HepG2 (cell line): ENCODE data around the gene RTF1. TPM values are rescaled to one million over a fixed set of nuclear protein-coding genes. Genes with fewer than 3 reads are reported as not detected.

Experiments used
- DZIP1 ChIP-seq: sonication (generic); formaldehyde crosslinking; IDR thresholded peaks from 2 replicates; pipeline ENCODE4 v1.5.0; 2020; ENCODE audit warnings: mild to moderate bottlenecking, missing genetic modification reagents
- EED ChIP-seq: sonication (generic); formaldehyde crosslinking; IDR thresholded peaks from 2 replicates; pipeline ENCODE4 v1.5.0; 2020; ENCODE audit warnings: mild to moderate bottlenecking, missing genetic modification reagents
- ETV6 ChIP-seq: sonication (generic); formaldehyde crosslinking; conservative IDR thresholded peaks from 2 replicates; pipeline ENCODE4 v1.4.0; 2020; ENCODE audit warnings: missing genetic modification reagents
- HDAC1 ChIP-seq: sonication (generic); formaldehyde crosslinking; IDR thresholded peaks from 2 replicates; pipeline ENCODE4 v1.5.1; 2020; ENCODE audit warnings: mild to moderate bottlenecking, missing genetic modification reagents
- HINFP ChIP-seq: sonication (generic); formaldehyde crosslinking; IDR thresholded peaks from 2 replicates; pipeline ENCODE4 v1.4.0; 2020; ENCODE audit warnings: low read depth, mild to moderate bottlenecking, missing genetic modification reagents
- HIVEP1 ChIP-seq: sonication (generic); formaldehyde crosslinking; IDR thresholded peaks from 2 replicates; pipeline ENCODE4 v1.4.0; 2020; ENCODE audit warnings: mild to moderate bottlenecking, missing genetic modification reagents
- HMG20A ChIP-seq: IDR thresholded peaks from 2 replicates; pipeline ENCODE4 v1.6.1; 2016; ENCODE audit warnings: borderline replicate concordance
- HNRNPL ChIP-seq: fragments of 200-400 bp; formaldehyde crosslinking; IDR thresholded peaks from 2 replicates; pipeline ENCODE4 v1.6.1; 2017; ENCODE audit warnings: mild to moderate bottlenecking, low read depth, low read length
- KMT2A ChIP-seq: sonication (generic); formaldehyde crosslinking; IDR thresholded peaks from 2 replicates; pipeline ENCODE4 v1.4.0; 2020; ENCODE audit warnings: missing genetic modification reagents
- MED1 ChIP-seq: sonication (generic); formaldehyde crosslinking; IDR thresholded peaks from 2 replicates; pipeline ENCODE4 v1.4.0; 2020; ENCODE audit warnings: missing genetic modification reagents
- PAX8 ChIP-seq: sonication (generic); formaldehyde crosslinking; IDR thresholded peaks from 2 replicates; pipeline ENCODE4 v1.8.0; 2022; ENCODE audit warnings: mild to moderate bottlenecking, missing genetic modification reagents, borderline replicate concordance
- PHF5A ChIP-seq: IDR thresholded peaks from one replicate; pipeline ENCODE4 v1.6.1; 2018; ENCODE audit warnings: low read depth, missing genetic modification reagents; ENCODE audit not compliant: unreplicated experiment
- PHF8 ChIP-seq: sonication (generic); formaldehyde crosslinking; IDR thresholded peaks from 2 replicates; pipeline ENCODE4 v1.5.0; 2020; ENCODE audit warnings: missing genetic modification reagents
- STAG1 ChIP-seq: sonication (generic); formaldehyde crosslinking; IDR thresholded peaks from 2 replicates; pipeline ENCODE4 v1.4.0; 2020; ENCODE audit warnings: missing genetic modification reagents
- ZFP36L2 ChIP-seq: sonication (generic); formaldehyde crosslinking; IDR thresholded peaks from 2 replicates; pipeline ENCODE4 v1.4.0; 2020; ENCODE audit warnings: missing genetic modification reagents
- ZNF878 ChIP-seq: sonication (generic); formaldehyde crosslinking; IDR thresholded peaks from 2 replicates; pipeline ENCODE4 v1.8.1; 2023; ENCODE audit warnings: mild to moderate bottlenecking, missing genetic modification reagents, moderate library complexity
- polyA plus RNA-seq, 8 experiments: library from polyadenylated mRNA; depleted of rRNA in 3 of 8; stranded (reverse) in 7 of 8; unstranded in 1 of 8; fragments of >200 nt; fragmentation: Illumina TruSeq in 4 of 8; extraction: Trizol in 4 of 8; gene quantifications; 2 replicates each; pipeline versions ENCODE4 v1.2.1 to v1.2.3, GENCODE V29; 2011 to 2016; ENCODE audit warnings: low read depth in 4 of 8, missing spikeins in 1 of 8, mixed read lengths in 1 of 8; ENCODE audit not compliant: insufficient read depth in 1 of 8
- total RNA-seq, 5 experiments: library from RNA; depleted of rRNA; stranded (reverse); fragments of >200 nt; fragmentation: Illumina TruSeq; extraction: Trizol; gene quantifications; 2 replicates each; pipeline ENCODE4 v1.2.3, GENCODE V29; 2016; ENCODE audit warnings: low read depth in 1 of 5
- TF ChIP-seq, protein P1 (sequence below): sonication (generic); formaldehyde crosslinking; IDR thresholded peaks from 2 replicates; pipeline ENCODE4 v1.5.1; 2020; ENCODE audit warnings: missing genetic modification reagents, mild to moderate bottlenecking, borderline replicate concordance
- TF ChIP-seq, protein P2 (sequence below): sonication (generic); formaldehyde crosslinking; IDR thresholded peaks from 2 replicates; pipeline ENCODE4 v1.8.1; 2023; ENCODE audit warnings: missing genetic modification reagents, mild to moderate bottlenecking, borderline replicate concordance
- TF ChIP-seq, protein P3 (sequence below): IDR thresholded peaks from 2 replicates; pipeline ENCODE4 v1.6.1; 2016
- TF ChIP-seq, protein P4 (sequence below), 2 experiments: sonication (generic) in 1 of 2; formaldehyde crosslinking in 1 of 2; IDR thresholded peaks; 2 replicates each; pipeline versions ENCODE4 v1.4.0 to v1.6.1; 2018 to 2020; ENCODE audit warnings: missing genetic modification reagents in 2 of 2, borderline replicate concordance in 1 of 2, low read depth in 1 of 2, mild to moderate bottlenecking in 1 of 2, missing biosample characterization in 1 of 2

The RTF1 gene
- total and polyA plus RNA-seq, 2 of the 13 experiments (the other 11 are each of a cell fraction or from before 2014, with no cell fraction given), result 13.9 to 17.9 TPM

GRCh38 chr15:41494190-41494921 is 77.5 kb downstream of the RTF1 start (continued):
- TF ChIP-seq ZNF878 (no peak), ETV6 (CRISPR knock-in tag) (0 out of 2 replicates have a peak, but pooled peaks have one; percentile 64), MED1 (CRISPR knock-in tag) (peak; percentile 63), KMT2A (CRISPR knock-in tag) (peak; percentile 52; the same call in 1 of the 2 replicates), HINFP (CRISPR knock-in tag) (no peak), HDAC1 (CRISPR knock-in tag) (peak; percentile 66), STAG1 (CRISPR knock-in tag) (no peak; the same call in 1 of the 2 replicates), PHF5A (no peak), DZIP1 (CRISPR knock-in tag) (no peak), PAX8 (CRISPR knock-in tag) (no peak), HNRNPL (no peak), PHF8 (CRISPR knock-in tag) (peak; percentile 70), EED (no peak), HMG20A (CRISPR knock-in tag) (0 out of 2 replicates have a peak, but pooled peaks have one; percentile 13), ZFP36L2 (CRISPR knock-in tag) (no peak), HIVEP1 (CRISPR knock-in tag) (no peak)
- TF ChIP-seq, protein P1, sequence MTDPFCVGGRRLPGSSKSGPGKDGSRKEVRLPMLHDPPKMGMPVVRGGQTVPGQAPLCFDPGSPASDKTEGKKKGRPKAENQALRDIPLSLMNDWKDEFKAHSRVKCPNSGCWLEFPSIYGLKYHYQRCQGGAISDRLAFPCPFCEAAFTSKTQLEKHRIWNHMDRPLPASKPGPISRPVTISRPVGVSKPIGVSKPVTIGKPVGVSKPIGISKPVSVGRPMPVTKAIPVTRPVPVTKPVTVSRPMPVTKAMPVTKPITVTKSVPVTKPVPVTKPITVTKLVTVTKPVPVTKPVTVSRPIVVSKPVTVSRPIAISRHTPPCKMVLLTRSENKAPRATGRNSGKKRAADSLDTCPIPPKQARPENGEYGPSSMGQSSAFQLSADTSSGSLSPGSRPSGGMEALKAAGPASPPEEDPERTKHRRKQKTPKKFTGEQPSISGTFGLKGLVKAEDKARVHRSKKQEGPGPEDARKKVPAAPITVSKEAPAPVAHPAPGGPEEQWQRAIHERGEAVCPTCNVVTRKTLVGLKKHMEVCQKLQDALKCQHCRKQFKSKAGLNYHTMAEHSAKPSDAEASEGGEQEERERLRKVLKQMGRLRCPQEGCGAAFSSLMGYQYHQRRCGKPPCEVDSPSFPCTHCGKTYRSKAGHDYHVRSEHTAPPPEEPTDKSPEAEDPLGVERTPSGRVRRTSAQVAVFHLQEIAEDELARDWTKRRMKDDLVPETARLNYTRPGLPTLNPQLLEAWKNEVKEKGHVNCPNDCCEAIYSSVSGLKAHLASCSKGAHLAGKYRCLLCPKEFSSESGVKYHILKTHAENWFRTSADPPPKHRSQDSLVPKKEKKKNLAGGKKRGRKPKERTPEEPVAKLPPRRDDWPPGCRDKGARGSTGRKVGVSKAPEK (CRISPR knock-in tag), result no peak
- TF ChIP-seq, protein P2, sequence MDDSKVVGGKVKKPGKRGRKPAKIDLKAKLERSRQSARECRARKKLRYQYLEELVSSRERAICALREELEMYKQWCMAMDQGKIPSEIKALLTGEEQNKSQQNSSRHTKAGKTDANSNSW, result no peak
- TF ChIP-seq, protein P3, sequence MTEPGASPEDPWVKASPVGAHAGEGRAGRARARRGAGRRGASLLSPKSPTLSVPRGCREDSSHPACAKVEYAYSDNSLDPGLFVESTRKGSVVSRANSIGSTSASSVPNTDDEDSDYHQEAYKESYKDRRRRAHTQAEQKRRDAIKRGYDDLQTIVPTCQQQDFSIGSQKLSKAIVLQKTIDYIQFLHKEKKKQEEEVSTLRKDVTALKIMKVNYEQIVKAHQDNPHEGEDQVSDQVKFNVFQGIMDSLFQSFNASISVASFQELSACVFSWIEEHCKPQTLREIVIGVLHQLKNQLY, result no peak
- TF ChIP-seq, protein P4, sequence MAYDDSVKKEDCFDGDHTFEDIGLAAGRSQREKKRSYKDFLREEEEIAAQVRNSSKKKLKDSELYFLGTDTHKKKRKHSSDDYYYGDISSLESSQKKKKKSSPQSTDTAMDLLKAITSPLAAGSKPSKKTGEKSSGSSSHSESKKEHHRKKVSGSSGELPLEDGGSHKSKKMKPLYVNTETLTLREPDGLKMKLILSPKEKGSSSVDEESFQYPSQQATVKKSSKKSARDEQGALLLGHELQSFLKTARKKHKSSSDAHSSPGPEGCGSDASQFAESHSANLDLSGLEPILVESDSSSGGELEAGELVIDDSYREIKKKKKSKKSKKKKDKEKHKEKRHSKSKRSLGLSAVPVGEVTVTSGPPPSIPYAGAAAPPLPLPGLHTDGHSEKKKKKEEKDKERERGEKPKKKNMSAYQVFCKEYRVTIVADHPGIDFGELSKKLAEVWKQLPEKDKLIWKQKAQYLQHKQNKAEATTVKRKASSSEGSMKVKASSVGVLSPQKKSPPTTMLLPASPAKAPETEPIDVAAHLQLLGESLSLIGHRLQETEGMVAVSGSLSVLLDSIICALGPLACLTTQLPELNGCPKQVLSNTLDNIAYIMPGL (CRISPR knock-in tag; IDR thresholded peaks at IDR 0.05; ENCODE audit: borderline replicate concordance in 1 of 2, low read depth in 1 of 2), result no peak; a peak in 1 of 4 replicates
